ENCODE results near the gene PPP2R2D.

DNA sequence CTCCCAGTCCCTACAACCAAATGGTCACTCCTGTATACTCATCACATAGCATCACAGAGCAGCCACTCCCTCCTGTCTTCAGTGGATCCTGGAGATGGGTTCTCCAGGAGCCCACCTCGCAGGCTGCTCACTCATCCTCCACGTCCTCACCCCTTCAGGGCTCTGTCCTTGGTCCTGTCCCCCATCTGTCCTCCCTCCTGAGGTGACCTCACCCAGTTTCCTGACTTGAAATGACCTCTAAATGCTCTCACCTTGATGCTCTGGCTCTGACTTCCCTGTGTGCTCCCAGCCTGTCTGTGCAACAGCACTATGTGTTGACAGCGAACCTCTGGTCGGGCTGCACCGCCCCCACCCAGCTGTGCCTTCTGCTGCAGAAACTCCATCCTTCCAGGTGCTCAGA lies 2.1 kb upstream of the PPP2R2D start:
- TF ChIP-seq ARNT (IDR thresholded peaks at IDR 0.05), result no peak
- no peak for TF ChIP-seq FOXA1 (IDR thresholded peaks at IDR 0.05)
- no peak for TF ChIP-seq SP1 (IDR thresholded peaks at IDR 0.05)
- TF ChIP-seq ZNF384 (IDR thresholded peaks at IDR 0.05), result no peak
- TF ChIP-seq BHLHE40 (IDR thresholded peaks at IDR 0.05; ENCODE audit: borderline replicate concordance), result no peak
- no peak for TF ChIP-seq TARDBP (IDR thresholded peaks at IDR 0.05)
- no peak for TF ChIP-seq HDGF (IDR thresholded peaks at IDR 0.05; ENCODE audit: borderline replicate concordance)
- TF ChIP-seq PKNOX1 (IDR thresholded peaks at IDR 0.05), result no peak
